ENCODE measurements around the gene DMKN.

The DMKN gene

DNA sequence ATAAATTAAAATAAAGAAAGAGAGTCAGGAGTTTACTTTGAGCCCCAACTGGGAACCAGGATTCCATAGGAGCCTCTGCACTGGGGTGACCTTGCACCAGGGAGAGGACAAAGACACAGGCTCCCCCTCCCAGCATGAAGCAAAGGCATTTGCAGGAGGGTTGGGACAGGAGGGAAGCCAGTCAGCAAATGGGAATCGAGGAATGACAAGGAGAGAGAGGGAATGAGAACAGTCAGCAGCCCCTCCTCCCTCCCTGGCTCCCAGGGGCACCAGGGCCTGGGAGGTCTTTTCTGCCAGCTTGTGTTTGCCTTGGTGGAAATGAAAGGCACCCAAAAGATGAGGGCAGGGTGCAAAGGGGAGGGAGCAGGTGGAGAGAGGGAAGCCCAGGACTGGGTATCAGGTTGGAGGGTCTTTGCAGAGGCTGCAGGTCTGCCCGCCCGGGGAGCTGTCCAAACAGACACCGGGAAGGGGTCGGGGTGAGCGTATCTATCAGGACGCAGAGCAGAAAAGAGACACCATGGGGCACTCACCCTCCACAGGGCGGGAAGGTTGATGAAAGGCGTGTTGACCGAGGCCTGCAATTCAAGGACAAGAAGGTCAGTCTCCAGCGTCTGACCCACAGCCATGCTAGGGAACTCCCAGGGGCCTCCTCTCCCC is 10.9 kb upstream of the DMKN start:
- DNase-seq (ENCODE audit: low spot score): no peak
- TF ChIP-seq, protein P1, sequence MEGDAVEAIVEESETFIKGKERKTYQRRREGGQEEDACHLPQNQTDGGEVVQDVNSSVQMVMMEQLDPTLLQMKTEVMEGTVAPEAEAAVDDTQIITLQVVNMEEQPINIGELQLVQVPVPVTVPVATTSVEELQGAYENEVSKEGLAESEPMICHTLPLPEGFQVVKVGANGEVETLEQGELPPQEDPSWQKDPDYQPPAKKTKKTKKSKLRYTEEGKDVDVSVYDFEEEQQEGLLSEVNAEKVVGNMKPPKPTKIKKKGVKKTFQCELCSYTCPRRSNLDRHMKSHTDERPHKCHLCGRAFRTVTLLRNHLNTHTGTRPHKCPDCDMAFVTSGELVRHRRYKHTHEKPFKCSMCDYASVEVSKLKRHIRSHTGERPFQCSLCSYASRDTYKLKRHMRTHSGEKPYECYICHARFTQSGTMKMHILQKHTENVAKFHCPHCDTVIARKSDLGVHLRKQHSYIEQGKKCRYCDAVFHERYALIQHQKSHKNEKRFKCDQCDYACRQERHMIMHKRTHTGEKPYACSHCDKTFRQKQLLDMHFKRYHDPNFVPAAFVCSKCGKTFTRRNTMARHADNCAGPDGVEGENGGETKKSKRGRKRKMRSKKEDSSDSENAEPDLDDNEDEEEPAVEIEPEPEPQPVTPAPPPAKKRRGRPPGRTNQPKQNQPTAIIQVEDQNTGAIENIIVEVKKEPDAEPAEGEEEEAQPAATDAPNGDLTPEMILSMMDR (IDR thresholded peaks at IDR 0.05; ENCODE audit: borderline replicate concordance, control extremely low read depth, extremely low read depth, insufficient read depth, missing control alignments): no peak
- in situ Hi-C loops (cut with MboI; ENCODE audit: low sequenced_read_pairs, unreplicated experiment): no loop called here

DNA sequence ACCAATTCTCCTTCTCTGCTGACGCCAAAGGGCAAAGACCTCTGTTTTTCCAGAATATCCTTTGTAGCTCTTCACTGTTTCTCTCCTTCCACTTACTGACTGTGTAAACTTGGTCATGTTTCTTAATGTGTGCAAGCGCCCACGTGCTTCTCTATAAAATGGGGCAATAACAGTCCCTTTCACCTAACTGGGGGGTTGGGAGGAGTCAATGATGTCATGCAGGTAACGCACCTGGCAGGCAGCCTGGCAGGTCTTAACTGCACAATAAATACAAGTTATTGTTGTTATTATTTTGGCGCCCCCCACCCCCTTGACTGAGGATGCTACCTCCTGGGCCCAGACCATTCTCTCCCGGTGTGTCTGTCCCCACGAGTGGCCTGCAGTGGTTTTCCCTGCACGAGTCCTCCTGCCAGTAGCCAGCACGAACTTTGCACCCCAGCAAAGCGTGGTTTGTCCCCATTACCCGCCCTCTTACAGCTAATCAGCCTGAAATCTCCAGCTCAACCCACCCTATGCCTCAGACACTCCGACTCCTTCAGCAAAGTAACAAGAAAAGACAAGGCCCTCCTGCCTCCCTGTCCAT is 9.4 kb upstream of the DMKN start:
- in situ Hi-C loops (cut with MboI; ENCODE audit: low sequenced_read_pairs, unreplicated experiment): no loop called here
- no peak for DNase-seq (ENCODE audit: low spot score)
- TF ChIP-seq, protein P1 (IDR thresholded peaks at IDR 0.05; ENCODE audit: borderline replicate concordance, control extremely low read depth, extremely low read depth, insufficient read depth, missing control alignments): no peak

GRCh38 chr19:35521124-35521743 is 7.8 kb upstream of the DMKN start:
- DNase-seq (ENCODE audit: low spot score): no peak
- in situ Hi-C loops (cut with MboI; ENCODE audit: low sequenced_read_pairs, unreplicated experiment): no loop called here
- TF ChIP-seq, protein P1 (IDR thresholded peaks at IDR 0.05; ENCODE audit: borderline replicate concordance, control extremely low read depth, extremely low read depth, insufficient read depth, missing control alignments): no peak

DNA sequence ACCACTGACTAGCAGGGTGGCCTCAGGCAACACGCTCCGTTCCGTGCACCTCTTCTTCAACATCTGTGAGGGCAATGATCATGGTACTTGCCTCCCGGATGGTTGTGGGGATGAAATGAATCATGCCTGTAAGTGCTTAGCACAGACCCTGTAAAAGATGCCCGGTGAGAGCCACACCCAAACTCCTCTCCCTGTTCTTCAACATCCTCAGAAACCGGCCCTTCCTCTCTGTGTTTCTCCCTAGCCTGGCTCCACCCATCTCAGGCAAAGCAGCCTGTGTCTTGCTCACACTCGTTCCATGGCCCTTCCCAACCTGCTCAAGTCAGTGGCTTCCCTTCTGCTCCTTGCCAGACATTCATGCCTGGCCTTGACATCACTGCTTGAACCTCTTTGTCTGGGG is 5.8 kb upstream of the DMKN start:
- DNase-seq (ENCODE audit: low spot score): no peak
- in situ Hi-C loops (cut with MboI; ENCODE audit: low sequenced_read_pairs, unreplicated experiment): no loop called here
- TF ChIP-seq, protein P1 (IDR thresholded peaks at IDR 0.05; ENCODE audit: borderline replicate concordance, control extremely low read depth, extremely low read depth, insufficient read depth, missing control alignments): no peak

DNA sequence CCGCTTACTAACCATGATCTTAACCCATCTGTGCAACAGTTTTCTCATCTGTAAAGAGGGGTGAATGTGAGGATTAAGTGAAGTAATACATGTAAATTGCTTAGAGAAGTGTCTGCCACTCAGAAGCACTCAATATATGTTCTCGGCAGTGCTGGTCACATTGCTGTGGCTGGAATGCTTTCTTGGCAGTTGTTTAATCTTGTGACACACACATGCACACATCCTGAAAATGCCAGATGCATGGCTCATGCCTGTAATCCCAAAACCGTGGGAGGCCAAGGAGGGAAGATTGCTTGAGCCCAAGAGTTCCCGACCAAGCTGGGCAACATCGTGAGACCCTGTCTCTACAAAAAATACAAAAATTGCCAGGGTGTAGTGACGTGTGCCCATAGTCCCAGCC is 4.9 kb upstream of the DMKN start:
- TF ChIP-seq, protein P1 (IDR thresholded peaks at IDR 0.05; ENCODE audit: borderline replicate concordance, control extremely low read depth, extremely low read depth, insufficient read depth, missing control alignments): no peak
- in situ Hi-C loops (cut with MboI; ENCODE audit: low sequenced_read_pairs, unreplicated experiment): no loop called here
- DNase-seq (ENCODE audit: low spot score): no peak

GRCh38 chr19:35517342-35517741 is 3.9 kb upstream of the DMKN start:
- DNase-seq (ENCODE audit: low spot score): no peak
- in situ Hi-C loops (cut with MboI; ENCODE audit: low sequenced_read_pairs, unreplicated experiment): no loop called here

More at GRCh38 chr19:35517342-35517741, 3.9 kb upstream of the DMKN start:
- TF ChIP-seq, protein P1 (IDR thresholded peaks at IDR 0.05; ENCODE audit: borderline replicate concordance, control extremely low read depth, extremely low read depth, insufficient read depth, missing control alignments): no peak

Data from GM13976 (cell line).